HEK293 (cell line): Measurements from ENCODE around the gene HLA-DQA1.

Experiments
- CTCF ChIA-PET: fragments of 350-600 bp; formaldehyde crosslinking; extraction: SDS; loops from one replicate; lab custom pipeline; 2021; ENCODE audit warnings: antibody characterized with exemption; lab: Yijun Ruan, JAX
- POLR2A ChIA-PET: fragments of 300-600 bp; formaldehyde crosslinking; extraction: SDS; loops from one replicate; lab custom pipeline; 2020; ENCODE audit warnings: antibody characterized with exemption, inconsistent platforms; lab: Yijun Ruan, JAX
- H3K27ac ChIP-seq: fragments of 200-500 bp; sonication (Bioruptor generic); 2 replicates; pipeline ENCODE4 v1.5.1; 2014; ENCODE audit warnings: low read depth, low read length, control low read depth, inconsistent platforms; ENCODE audit errors: extremely low read depth
- H3K36me3 ChIP-seq, 2 experiments: fragments of 200-500 bp in 1 of 2; sonication (Bioruptor generic) in 1 of 2; 1 replicate in 1 of 2; 2 replicates in 1 of 2; pipeline ENCODE4 v1.5.1; 2014 to 2017; ENCODE audit warnings: inconsistent platforms in 2 of 2, low read length in 2 of 2; ENCODE audit not compliant: control insufficient read depth in 2 of 2, insufficient read depth in 1 of 2
- H3K4me1 ChIP-seq: fragments of 200-500 bp; sonication (Bioruptor generic); 2 replicates; pipeline ENCODE4 v1.5.1; 2014; ENCODE audit warnings: mild to moderate bottlenecking, low read length, inconsistent platforms; ENCODE audit not compliant: control insufficient read depth, insufficient read depth
- H3K4me3 ChIP-seq: 2 replicates; pipeline ENCODE4 v1.5.1; 2011; ENCODE audit warnings: low read depth, mild to moderate bottlenecking, control low read depth, low read length, moderate library complexity
- H3K9me3 ChIP-seq: fragments of 200-500 bp; sonication (Bioruptor generic); 2 replicates; pipeline ENCODE4 v1.5.1; 2014; ENCODE audit warnings: low read depth, low read length, inconsistent platforms; ENCODE audit not compliant: control insufficient read depth, insufficient read depth
- BCL6B ChIP-seq: fragments of 450-650 bp; formaldehyde crosslinking; IDR thresholded peaks from 2 replicates; pipeline ENCODE4 v1.5.1; 2017; ENCODE audit warnings: missing biosample characterization, missing genetic modification characterization
- HOXA7 ChIP-seq: sonication (generic); formaldehyde crosslinking; IDR thresholded peaks from 2 replicates; pipeline ENCODE4 v1.8.1; 2022; ENCODE audit warnings: missing genetic modification reagents, borderline replicate concordance
- KLF9 ChIP-seq: fragments of 450-650 bp; formaldehyde crosslinking; IDR thresholded peaks from 2 replicates; pipeline ENCODE4 v1.5.1; 2016; ENCODE audit warnings: missing biosample characterization, missing genetic modification characterization, low read depth
- OVOL3 ChIP-seq: fragments of 450-650 bp; formaldehyde crosslinking; IDR thresholded peaks from 2 replicates; pipeline ENCODE4 v1.5.1; 2016; ENCODE audit warnings: missing biosample characterization, missing genetic modification characterization
- PRDM2 ChIP-seq: fragments of 450-650 bp; formaldehyde crosslinking; IDR thresholded peaks from 2 replicates; pipeline ENCODE4 v1.5.1; 2016; ENCODE audit warnings: missing biosample characterization, missing genetic modification characterization, borderline replicate concordance
- ZIC2 ChIP-seq: fragments of 450-650 bp; formaldehyde crosslinking; IDR thresholded peaks from 2 replicates; pipeline ENCODE4 v1.5.1; 2016; ENCODE audit warnings: missing biosample characterization, missing genetic modification characterization
- ZNF184 ChIP-seq: fragments of 450-650 bp; IDR thresholded peaks from 2 replicates; pipeline ENCODE4 v1.5.1; 2018; ENCODE audit warnings: missing biosample characterization, mild to moderate bottlenecking, missing genetic modification characterization
- ZNF214 ChIP-seq: fragments of 450-650 bp; formaldehyde crosslinking; IDR thresholded peaks from 2 replicates; pipeline ENCODE4 v1.5.1; 2017; ENCODE audit warnings: missing biosample characterization, mild to moderate bottlenecking, missing genetic modification characterization, borderline replicate concordance
- ZNF530 ChIP-seq: fragments of 450-650 bp; formaldehyde crosslinking; IDR thresholded peaks from 2 replicates; pipeline ENCODE4 v1.5.1; 2016; ENCODE audit warnings: low read depth, missing biosample characterization, missing genetic modification characterization
- ZNF623 ChIP-seq: fragments of 450-650 bp; formaldehyde crosslinking; IDR thresholded peaks from 2 replicates; pipeline ENCODE4 v1.5.1; 2016; ENCODE audit warnings: missing biosample characterization, missing genetic modification characterization
- ZNF629 ChIP-seq: fragments of 450-650 bp; formaldehyde crosslinking; IDR thresholded peaks from 2 replicates; pipeline ENCODE4 v1.5.1; 2017; ENCODE audit warnings: missing biosample characterization, missing genetic modification characterization

HLA-DQA1 gene

GRCh38 chr6:32602383-32602782, 34.8 kb upstream of the HLA-DQA1 start:
- no peaks in the 10 kb centered on the region for H3K9me3 ChIP-seq
- ChIA-PET CTCF (interaction anchor here (0.7 to 1.4 kb wide), 3 partner anchors 20 to 90 kb away, joined by 3 to 8 read pairs (median 4); no protein-coding TSS in a partner anchor), POLR2A (interaction anchor here (1.6 kb wide), 1 partner anchor 18 kb away, joined by 4 read pairs; no protein-coding TSS in a partner anchor)
- H3K4me3 ChIP-seq = no peak overlapping the region
- H3K27ac ChIP-seq = no peak overlapping the region
- H3K4me1 ChIP-seq = 0 out of 2 replicates have a peak, but pooled peaks cover 2% of the 10 kb centered on the region
- H3K36me3 ChIP-seq = no peaks in the 10 kb centered on the region
- no peak for TF ChIP-seq ZNF184 (tag by site-specific recombination)
- no peak for TF ChIP-seq ZNF214 (tag by site-specific recombination)
- no peak for TF ChIP-seq ZNF530 (tag by site-specific recombination)

GRCh38 chr6:32603222-32603621, 34.0 kb upstream of the HLA-DQA1 start:
- H3K4me1 ChIP-seq = 0 out of 2 replicates have a peak, but pooled peaks cover 2% of the 10 kb centered on the region
- ChIA-PET CTCF (interaction anchor here (1.4 kb wide), 1 partner anchor 19 kb away, joined by 8 read pairs; no protein-coding TSS in a partner anchor), POLR2A (interaction anchor here (1.6 kb wide), 1 partner anchor 19 kb away, joined by 4 read pairs; no protein-coding TSS in a partner anchor)
- H3K4me3 ChIP-seq = no peak overlapping the region
- no peak for TF ChIP-seq ZNF629
- TF ChIP-seq OVOL3 = no peak
- H3K27ac ChIP-seq = no peak overlapping the region
- no peaks in the 10 kb centered on the region for H3K9me3 ChIP-seq
- H3K36me3 ChIP-seq = no peaks in the 10 kb centered on the region

- Histone ChIP-seq H3K4me1 (0 out of 2 replicates have a peak, but pooled peaks cover 2% of the 10 kb centered on the region), H3K4me3 (no peak overlapping the region), H3K36me3 (no peaks in the 10 kb centered on the region), H3K27ac (no peak overlapping the region), H3K9me3 (no peaks in the 10 kb centered on the region)
- TF ChIP-seq ZIC2 (tag by site-specific recombination) (no peak), BCL6B (tag by site-specific recombination) (no peak), ZNF623 (tag by site-specific recombination) (no peak), HOXA7 (CRISPR knock-in tag) (no peak), PRDM2 (no peak), KLF9 (no peak)
- POLR2A ChIA-PET = no interaction called here
- CTCF ChIA-PET = interaction anchor here (0.6 to 1.6 kb wide), 4 partner anchors 10 to 19 kb away, joined by 3 to 8 read pairs (median 4); no protein-coding TSS in a partner anchor
These were observed 33.3 kb upstream of the HLA-DQA1 start for GRCh38 chr6:32603888-32604287.
